Measurements from ENCODE around the gene OR52N2. TPM values are rescaled to one million over a fixed set of nuclear protein-coding genes. Genes with fewer than 3 reads are reported as not detected.

OR52N2 gene
- polyA plus RNA-seq (2013, experiment 1 of 2): 0.46 TPM
- polyA plus RNA-seq (2013, experiment 2 of 2): 0.41 TPM

GRCh38 chr11:5808500-5809121, at the start of gene OR52N2:
Gene OR52N2, plus strand, starts transcription at chr11:5808924. Its CDS starts 11,412 bp downstream, at chr11:5820336.
- H3K4me2 ChIP-seq (ENCODE audit: low read length): peak within 1 kb of the TSS; percentile 85
- no peak within 1 kb of the TSS for H3K23ac ChIP-seq (ENCODE audit: low read length)
- no peak within 1 kb of the TSS for H2BK120ac ChIP-seq (ENCODE audit: low read depth, low read length)
- H3K79me1 ChIP-seq (ENCODE audit: low read length): no peaks in the 10 kb centered on the region
- peak within 1 kb of the TSS; percentile 60 for H3K9ac ChIP-seq (ENCODE audit: low read length)
- peak within 1 kb of the TSS; percentile 38 for H3K4me3 ChIP-seq (ENCODE audit: low read length)
- no peaks in the 10 kb centered on the region for H3K27me3 ChIP-seq (ENCODE audit: insufficient read depth, low read length, poor library complexity)
- H3K27ac ChIP-seq (ENCODE audit: low read depth, low read length): no peak within 1 kb of the TSS
- DNase-seq: peak; percentile 80
- H3K4me1 ChIP-seq (ENCODE audit: control insufficient read depth, low read depth, low read length): no peaks in the 10 kb centered on the region
- no peaks in the 10 kb centered on the region for H3K79me2 ChIP-seq (ENCODE audit: control insufficient read depth, insufficient read depth, low read length)
- no CpG with 5 or more reads among the region's 24 CpGs for WGBS (ENCODE audit: extremely low coverage, insufficient coverage, low lambda C conversion rate)
- no peak within 1 kb of the TSS for H2BK15ac ChIP-seq (replicated peaks; ENCODE audit: low read depth)
- H4K8ac ChIP-seq (ENCODE audit: low read depth, low read length): no peak within 1 kb of the TSS
- peak within 1 kb of the TSS; percentile 6 for H3K18ac ChIP-seq (ENCODE audit: low read length)
- no peak within 1 kb of the TSS for H3K4ac ChIP-seq (ENCODE audit: low read depth, low read length)
- peak within 1 kb of the TSS; percentile 80 for H3K56ac ChIP-seq (ENCODE audit: low read length)
- no peak within 1 kb of the TSS for H4K5ac ChIP-seq (ENCODE audit: low read length)
- H2AK5ac ChIP-seq (ENCODE audit: low read length): no peak within 1 kb of the TSS
- no peaks in the 10 kb centered on the region for H3K36me3 ChIP-seq (ENCODE audit: control insufficient read depth, insufficient read depth, low read length)
- H2BK5ac ChIP-seq (ENCODE audit: low read length): no peak within 1 kb of the TSS

- no peak overlapping the region for H2AK5ac ChIP-seq (ENCODE audit: low read length)
- no peak overlapping the region for H3K56ac ChIP-seq (ENCODE audit: low read length)
- no peak overlapping the region for H3K4me2 ChIP-seq (ENCODE audit: low read length)
- H3K4ac ChIP-seq (ENCODE audit: low read depth, low read length): no peak overlapping the region
- no peaks in the 10 kb centered on the region for H3K79me2 ChIP-seq (ENCODE audit: control insufficient read depth, insufficient read depth, low read length)
- no CpG with 5 or more reads among the region's 1 CpG for WGBS (ENCODE audit: extremely low coverage, insufficient coverage, low lambda C conversion rate)
- no peak overlapping the region for H3K9ac ChIP-seq (ENCODE audit: low read length)
- H3K4me1 ChIP-seq (ENCODE audit: control insufficient read depth, low read depth, low read length): no peaks in the 10 kb centered on the region
- no peak overlapping the region for H3K27ac ChIP-seq (ENCODE audit: low read depth, low read length)
- no peak overlapping the region for H4K8ac ChIP-seq (ENCODE audit: low read depth, low read length)
- no peak overlapping the region for H3K23ac ChIP-seq (ENCODE audit: low read length)
- no peak overlapping the region for H2BK15ac ChIP-seq (replicated peaks; ENCODE audit: low read depth)
- H2BK120ac ChIP-seq (ENCODE audit: low read depth, low read length): no peak overlapping the region
- DNase-seq: no peak
- H3K27me3 ChIP-seq (ENCODE audit: insufficient read depth, low read length, poor library complexity): no peaks in the 10 kb centered on the region
- H3K18ac ChIP-seq (ENCODE audit: low read length): no peak overlapping the region
- H3K79me1 ChIP-seq (ENCODE audit: low read length): no peaks in the 10 kb centered on the region
- no peak overlapping the region for H3K4me3 ChIP-seq (ENCODE audit: low read length)
- no peak overlapping the region for H2BK5ac ChIP-seq (ENCODE audit: low read length)
- no peaks in the 10 kb centered on the region for H3K36me3 ChIP-seq (ENCODE audit: control insufficient read depth, insufficient read depth, low read length)
- H4K5ac ChIP-seq (ENCODE audit: low read length): no peak overlapping the region
Observed at GRCh38 chr11:5767056-5767455, 41.7 kb upstream of the OR52N2 start.

- no peak within 1 kb of the TSS for H2BK15ac ChIP-seq (replicated peaks; ENCODE audit: low read depth)
- H3K18ac ChIP-seq (ENCODE audit: low read length): no peak within 1 kb of the TSS
- H4K5ac ChIP-seq (ENCODE audit: low read length): no peak within 1 kb of the TSS
- no peak within 1 kb of the TSS for H3K27ac ChIP-seq (ENCODE audit: low read depth, low read length)
- 100% methylated on average over 1 of the region's 4 CpGs for WGBS (ENCODE audit: extremely low coverage, insufficient coverage, low lambda C conversion rate)
- H2BK120ac ChIP-seq (ENCODE audit: low read depth, low read length): no peak within 1 kb of the TSS
- H3K4ac ChIP-seq (ENCODE audit: low read depth, low read length): no peak within 1 kb of the TSS
- H3K79me2 ChIP-seq (ENCODE audit: control insufficient read depth, insufficient read depth, low read length): no peaks in the 10 kb centered on the region
- H3K4me3 ChIP-seq (ENCODE audit: low read length): no peak within 1 kb of the TSS
- H3K36me3 ChIP-seq (ENCODE audit: control insufficient read depth, insufficient read depth, low read length): no peaks in the 10 kb centered on the region
- no peak for DNase-seq
- H3K79me1 ChIP-seq (ENCODE audit: low read length): no peaks in the 10 kb centered on the region
- H3K56ac ChIP-seq (ENCODE audit: low read length): no peak within 1 kb of the TSS
- H4K8ac ChIP-seq (ENCODE audit: low read depth, low read length): no peak within 1 kb of the TSS
- no peak within 1 kb of the TSS for H3K23ac ChIP-seq (ENCODE audit: low read length)
- no peaks in the 10 kb centered on the region for H3K27me3 ChIP-seq (ENCODE audit: insufficient read depth, low read length, poor library complexity)
- H2BK5ac ChIP-seq (ENCODE audit: low read length): no peak within 1 kb of the TSS
- H2AK5ac ChIP-seq (ENCODE audit: low read length): no peak within 1 kb of the TSS
- H3K4me2 ChIP-seq (ENCODE audit: low read length): no peak within 1 kb of the TSS
- no peaks in the 10 kb centered on the region for H3K4me1 ChIP-seq (ENCODE audit: control insufficient read depth, low read depth, low read length)
- H3K9ac ChIP-seq (ENCODE audit: low read length): no peak within 1 kb of the TSS
Observed at GRCh38 chr11:5783255-5783654, 25.5 kb upstream of the OR52N2 start, which contains the start of gene OR52N5. Gene OR52N5, minus strand, starts transcription at chr11:5783355. Its CDS starts 4,721 bp downstream, at chr11:5778634.

- H3K79me2 ChIP-seq (ENCODE audit: control insufficient read depth, insufficient read depth, low read length): no peaks in the 10 kb centered on the region
- no peak within 1 kb of the TSS for H3K18ac ChIP-seq (ENCODE audit: low read length)
- H3K79me1 ChIP-seq (ENCODE audit: low read length): no peaks in the 10 kb centered on the region
- H3K4me2 ChIP-seq (ENCODE audit: low read length): no peak within 1 kb of the TSS
- no peak within 1 kb of the TSS for H4K8ac ChIP-seq (ENCODE audit: low read depth, low read length)
- H4K5ac ChIP-seq (ENCODE audit: low read length): no peak within 1 kb of the TSS
- H3K56ac ChIP-seq (ENCODE audit: low read length): no peak within 1 kb of the TSS
- no peaks in the 10 kb centered on the region for H3K36me3 ChIP-seq (ENCODE audit: control insufficient read depth, insufficient read depth, low read length)
- no peak within 1 kb of the TSS for H3K9ac ChIP-seq (ENCODE audit: low read length)
- no CpG with 5 or more reads among the region's 3 CpGs for WGBS (ENCODE audit: extremely low coverage, insufficient coverage, low lambda C conversion rate)
- no peak within 1 kb of the TSS for H2AK5ac ChIP-seq (ENCODE audit: low read length)
- no peak within 1 kb of the TSS for H2BK5ac ChIP-seq (ENCODE audit: low read length)
- no peak within 1 kb of the TSS for H3K4ac ChIP-seq (ENCODE audit: low read depth, low read length)
- no peak for DNase-seq
- no peaks in the 10 kb centered on the region for H3K4me1 ChIP-seq (ENCODE audit: control insufficient read depth, low read depth, low read length)
- no peak within 1 kb of the TSS for H3K27ac ChIP-seq (ENCODE audit: low read depth, low read length)
- H2BK15ac ChIP-seq (replicated peaks; ENCODE audit: low read depth): no peak within 1 kb of the TSS
- no peak within 1 kb of the TSS for H2BK120ac ChIP-seq (ENCODE audit: low read depth, low read length)
- no peaks in the 10 kb centered on the region for H3K27me3 ChIP-seq (ENCODE audit: insufficient read depth, low read length, poor library complexity)
- no peak within 1 kb of the TSS for H3K4me3 ChIP-seq (ENCODE audit: low read length)
- H3K23ac ChIP-seq (ENCODE audit: low read length): no peak within 1 kb of the TSS
Observed at GRCh38 chr11:5791165-5791564, 17.6 kb upstream of the OR52N2 start, which contains the start of gene OR52N1. Gene OR52N1, minus strand, starts transcription at chr11:5791265. Its CDS starts 2,449 bp downstream, at chr11:5788816.

GRCh38 chr11:5796541-5796940, 12.2 kb upstream of the OR52N2 start:
- Histone ChIP-seq H3K56ac (ENCODE audit: low read length) (no peak overlapping the region), H3K79me2 (ENCODE audit: control insufficient read depth, insufficient read depth, low read length) (no peaks in the 10 kb centered on the region), H3K36me3 (ENCODE audit: control insufficient read depth, insufficient read depth, low read length) (no peaks in the 10 kb centered on the region), H3K79me1 (ENCODE audit: low read length) (no peaks in the 10 kb centered on the region), H3K9ac (ENCODE audit: low read length) (no peak overlapping the region), H3K23ac (ENCODE audit: low read length) (no peak overlapping the region), H3K27ac (ENCODE audit: low read depth, low read length) (no peak overlapping the region), H2BK5ac (ENCODE audit: low read length) (no peak overlapping the region), H3K4ac (ENCODE audit: low read depth, low read length) (no peak overlapping the region), H3K4me3 (ENCODE audit: low read length) (no peak overlapping the region), H4K8ac (ENCODE audit: low read depth, low read length) (no peak overlapping the region), H4K5ac (ENCODE audit: low read length) (no peak overlapping the region), H3K27me3 (ENCODE audit: insufficient read depth, low read length, poor library complexity) (no peaks in the 10 kb centered on the region), H3K18ac (ENCODE audit: low read length) (no peak overlapping the region), H3K4me1 (ENCODE audit: control insufficient read depth, low read depth, low read length) (no peaks in the 10 kb centered on the region), H2BK120ac (ENCODE audit: low read depth, low read length) (no peak overlapping the region), H2BK15ac (replicated peaks; ENCODE audit: low read depth) (no peak overlapping the region), H3K4me2 (ENCODE audit: low read length) (no peak overlapping the region), H2AK5ac (ENCODE audit: low read length) (no peak overlapping the region)
- no peak for DNase-seq
- no CpG with 5 or more reads among the region's 6 CpGs for WGBS (ENCODE audit: extremely low coverage, insufficient coverage, low lambda C conversion rate)

- Histone ChIP-seq H3K79me2 (ENCODE audit: control insufficient read depth, insufficient read depth, low read length) (no peaks in the 10 kb centered on the region), H3K9ac (ENCODE audit: low read length) (no peak overlapping the region), H2BK5ac (ENCODE audit: low read length) (no peak overlapping the region), H3K36me3 (ENCODE audit: control insufficient read depth, insufficient read depth, low read length) (no peaks in the 10 kb centered on the region), H3K4me2 (ENCODE audit: low read length) (no peak overlapping the region), H3K79me1 (ENCODE audit: low read length) (no peaks in the 10 kb centered on the region), H2AK5ac (ENCODE audit: low read length) (no peak overlapping the region), H3K23ac (ENCODE audit: low read length) (no peak overlapping the region), H3K27ac (ENCODE audit: low read depth, low read length) (no peak overlapping the region), H3K27me3 (ENCODE audit: insufficient read depth, low read length, poor library complexity) (no peaks in the 10 kb centered on the region), H3K18ac (ENCODE audit: low read length) (no peak overlapping the region), H3K56ac (ENCODE audit: low read length) (no peak overlapping the region), H3K4ac (ENCODE audit: low read depth, low read length) (no peak overlapping the region), H2BK120ac (ENCODE audit: low read depth, low read length) (no peak overlapping the region), H3K4me1 (ENCODE audit: control insufficient read depth, low read depth, low read length) (no peaks in the 10 kb centered on the region), H4K8ac (ENCODE audit: low read depth, low read length) (no peak overlapping the region), H3K4me3 (ENCODE audit: low read length) (no peak overlapping the region), H4K5ac (ENCODE audit: low read length) (no peak overlapping the region), H2BK15ac (replicated peaks; ENCODE audit: low read depth) (no peak overlapping the region)
- no CpG with 5 or more reads among the region's 5 CpGs for WGBS (ENCODE audit: extremely low coverage, insufficient coverage, low lambda C conversion rate)
- no peak for DNase-seq
Observed at GRCh38 chr11:5803982-5804381, 4.7 kb upstream of the OR52N2 start.

All from mesendoderm (in vitro differentiated cells).